LoVo (cell line): ENCODE measurements around the gene ARL6IP1.

Experiments used
- DNase-seq: peaks from one replicate; pipeline ENCODE4 v3.0.0-alpha.2; 2016; ENCODE audit warnings: low spot score

The ARL6IP1 gene

DNA sequence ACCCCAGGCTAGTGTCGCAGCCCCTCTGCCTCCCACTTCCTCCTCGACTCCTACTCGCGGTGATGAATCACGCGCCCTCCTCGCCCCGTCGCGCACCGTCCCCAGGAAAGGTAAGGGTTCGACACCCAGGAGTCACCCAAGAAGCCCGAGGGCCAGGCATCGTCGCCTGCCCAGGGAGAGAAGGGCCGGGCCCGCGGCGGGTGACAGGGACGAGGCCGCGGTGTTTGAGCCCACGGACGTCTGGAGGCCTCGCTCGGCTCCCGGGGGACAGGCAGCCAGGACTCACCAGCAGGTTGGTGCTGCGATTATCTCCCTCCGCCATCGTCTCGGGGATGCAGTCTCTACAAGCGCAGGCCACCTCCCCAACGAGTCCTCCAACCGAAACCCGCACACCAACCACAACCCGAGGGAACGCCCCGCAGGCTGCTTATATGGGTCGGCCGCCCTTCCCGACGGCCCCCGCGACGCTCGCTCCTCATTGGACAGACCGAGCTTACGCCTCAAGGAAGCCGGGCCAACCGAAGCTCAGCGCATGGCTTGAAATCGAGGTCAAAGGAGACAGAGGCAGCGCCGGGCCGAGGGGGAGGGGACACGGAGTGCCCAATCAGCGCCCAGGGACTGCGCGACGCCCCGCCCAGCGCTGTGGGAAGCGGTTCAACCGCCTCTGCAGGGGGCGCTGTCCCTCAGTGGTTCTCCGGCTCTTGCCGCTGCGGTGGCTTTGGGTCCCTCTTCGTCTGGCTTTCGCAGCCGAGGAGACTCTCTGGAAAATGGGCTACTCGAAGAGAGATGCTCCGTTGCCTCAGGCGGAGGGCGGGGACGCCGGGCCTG lies at the start of gene ARL6IP1:
ARL6IP1 (minus strand) TSS at position 405 of the 828 bp plus-strand sequence; CDS start at position 322, 83 bp downstream.
- peak; percentile 99 for DNase-seq

- DNase-seq, result no peak
Observed at GRCh38 chr16:18846416-18846815, 45.1 kb upstream of the ARL6IP1 start.

DNA sequence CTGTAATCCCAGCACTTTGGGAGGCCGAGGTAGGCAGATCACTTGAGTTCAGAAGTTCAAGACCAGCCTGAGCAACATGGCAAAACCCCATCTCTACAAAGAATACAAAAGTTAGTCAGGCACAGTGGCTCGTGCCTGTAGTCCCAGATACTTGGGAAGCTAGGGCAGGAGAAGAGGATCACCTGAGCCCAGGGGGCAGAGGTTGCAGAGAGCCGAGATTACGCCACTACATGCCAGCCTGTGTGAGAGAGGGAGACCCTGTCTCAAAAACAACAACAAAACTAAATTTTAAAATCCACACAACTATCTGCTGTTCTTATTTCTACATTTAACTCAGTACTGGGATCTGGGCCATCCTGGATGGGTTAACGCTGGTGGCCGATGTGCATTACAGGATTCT lies 41.2 kb upstream of the ARL6IP1 start:
- DNase-seq, result no peak

- no peak for DNase-seq
Observed at GRCh38 chr16:18841833-18842525, 40.6 kb upstream of the ARL6IP1 start.

DNA sequence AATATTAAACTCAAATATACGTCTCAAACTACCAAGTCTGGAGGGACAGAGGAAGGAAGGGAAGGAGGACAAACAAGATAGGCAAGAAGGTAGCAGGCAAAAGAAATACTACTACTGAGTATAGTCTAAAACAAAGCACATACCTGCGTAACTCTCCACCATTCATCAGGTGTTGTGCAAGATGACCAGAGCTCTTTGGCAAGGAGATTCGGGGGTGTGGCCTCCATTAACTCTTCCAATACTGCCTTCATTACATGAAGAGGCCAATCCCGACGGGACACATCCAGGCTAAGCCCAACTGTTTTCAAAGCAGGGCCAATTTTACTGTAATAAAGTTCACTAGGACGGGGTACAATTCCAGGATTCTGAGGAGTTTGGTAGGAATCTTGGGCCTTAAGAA lies 38.2 kb upstream of the ARL6IP1 start:
- no peak for DNase-seq

GRCh38 chr16:18836702-18837101 lies 35.4 kb upstream of the ARL6IP1 start:
- no peak for DNase-seq

GRCh38 chr16:18834864-18835263 lies 33.5 kb upstream of the ARL6IP1 start:
- DNase-seq, result no peak

- no peak for DNase-seq
Observed at GRCh38 chr16:18833707-18834505, 32.6 kb upstream of the ARL6IP1 start.

GRCh38 chr16:18832613-18833012 lies 31.3 kb upstream of the ARL6IP1 start:
- no peak for DNase-seq

DNA sequence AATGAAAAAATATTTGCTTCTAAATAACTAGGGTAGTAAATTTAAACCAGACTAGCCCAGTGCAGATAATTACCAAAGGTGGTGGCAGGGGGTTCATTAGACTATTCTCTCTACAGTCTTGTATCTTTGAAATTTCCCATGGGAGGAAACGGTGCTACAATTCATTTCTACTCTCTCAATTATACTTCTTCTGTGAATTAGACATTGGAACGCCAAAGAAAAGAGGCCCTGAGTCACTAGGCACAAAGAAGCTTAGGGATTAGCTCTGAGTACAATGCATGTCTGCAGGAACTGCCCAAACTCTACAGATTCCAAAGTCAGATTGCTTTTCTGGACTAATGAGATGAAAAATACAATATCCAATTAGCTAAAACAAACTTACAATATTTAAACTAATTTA lies 30.7 kb upstream of the ARL6IP1 start:
- no peak for DNase-seq

DNA sequence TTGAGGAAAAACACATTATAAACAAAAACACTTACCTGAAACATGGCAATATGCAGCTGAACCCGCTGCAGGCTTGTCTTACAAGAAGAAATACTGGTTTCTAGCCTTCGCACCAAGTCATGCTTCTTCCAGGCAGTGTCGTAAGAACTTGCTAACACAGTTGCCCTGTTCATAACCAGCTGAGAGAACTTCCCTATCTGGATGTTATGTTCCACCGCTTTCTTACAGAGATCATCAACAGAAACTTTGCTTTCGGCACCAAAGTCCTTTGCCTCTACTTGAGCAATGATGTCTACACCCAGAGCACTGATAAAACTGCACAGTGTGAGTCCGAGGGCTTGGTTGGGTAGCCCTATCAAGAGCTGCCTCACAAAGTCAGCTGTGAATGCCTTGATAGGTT lies 27.9 kb upstream of the ARL6IP1 start:
- DNase-seq, result no peak

- no peak for DNase-seq
Observed at GRCh38 chr16:18827890-18828289, 26.5 kb upstream of the ARL6IP1 start.

- DNase-seq, result no peak
Observed at GRCh38 chr16:18816286-18816685, 14.9 kb upstream of the ARL6IP1 start.

DNA sequence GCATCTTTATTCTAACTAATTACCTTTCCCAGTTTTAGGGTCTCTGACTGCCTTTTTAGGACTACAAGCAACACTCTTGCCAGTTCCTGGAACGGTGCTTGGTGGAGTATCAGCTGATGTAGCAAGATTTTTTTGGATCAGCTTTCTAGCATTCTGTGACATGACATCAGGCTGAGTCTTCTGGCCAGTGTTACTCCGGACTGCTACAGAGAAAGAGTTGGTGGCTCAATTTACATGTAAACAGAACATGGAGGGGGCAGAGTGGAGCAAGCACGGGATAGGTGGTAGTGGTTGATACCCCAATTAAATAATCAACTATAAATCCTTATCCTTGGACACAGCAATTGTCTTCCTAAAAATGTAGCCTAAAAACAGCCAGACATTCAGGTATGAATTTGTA lies 10.6 kb upstream of the ARL6IP1 start:
- DNase-seq, result no peak

DNA sequence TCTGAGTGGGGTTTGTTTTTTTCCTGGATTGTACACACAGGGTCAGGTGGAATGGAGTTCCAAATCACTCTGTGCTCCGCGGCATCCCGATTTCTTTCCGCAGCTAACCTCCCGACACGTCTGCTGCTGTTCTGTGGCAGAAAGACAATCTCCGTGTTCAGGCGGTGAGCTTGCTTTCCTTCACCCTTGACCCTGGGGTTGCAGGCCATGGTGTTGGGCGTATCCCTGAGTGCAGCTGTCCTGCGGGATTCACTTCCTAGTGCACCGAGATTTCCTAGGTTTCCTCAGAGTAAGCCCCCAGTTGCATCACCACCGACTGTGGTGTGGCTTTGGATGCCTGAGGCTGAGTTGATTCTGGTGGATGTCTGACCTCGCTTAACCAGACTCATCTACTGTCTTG lies 7.8 kb upstream of the ARL6IP1 start:
- DNase-seq, result no peak

- DNase-seq, result no peak
Observed at GRCh38 chr16:18805257-18805773, 4.0 kb upstream of the ARL6IP1 start.

- no peak for DNase-seq
Observed at GRCh38 chr16:18804540-18804939, 3.2 kb upstream of the ARL6IP1 start.

GRCh38 chr16:18803569-18804462 lies 2.5 kb upstream of the ARL6IP1 start:
- DNase-seq, result no peak

DNA sequence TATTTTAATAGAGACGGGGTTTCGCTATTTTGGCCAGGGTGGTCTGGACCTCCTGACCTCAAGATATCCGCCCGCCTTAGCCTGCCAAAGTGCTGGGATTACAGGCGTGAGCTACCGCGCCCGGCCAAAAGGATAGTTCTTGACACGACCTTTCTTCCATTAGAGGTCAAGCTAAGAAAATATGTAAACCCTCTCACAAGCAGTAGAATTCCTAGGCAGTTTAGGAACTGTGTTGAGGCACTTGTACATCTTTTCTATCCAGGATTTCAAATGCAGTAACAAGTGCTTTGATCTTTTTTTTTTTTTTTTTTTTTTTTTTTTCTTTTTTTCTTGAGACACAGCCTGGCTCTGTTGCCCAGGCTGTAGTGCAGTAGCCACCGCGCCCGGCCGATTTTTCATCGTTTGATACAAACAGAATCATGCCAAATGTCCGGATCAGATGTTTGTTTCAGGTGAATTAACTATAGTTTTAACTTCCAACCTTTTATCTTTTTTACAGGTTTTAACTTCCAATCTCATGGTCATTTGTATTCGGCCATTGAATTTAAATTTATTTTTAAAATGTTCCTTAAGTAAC lies 1.5 kb upstream of the ARL6IP1 start:
- no peak for DNase-seq

DNA sequence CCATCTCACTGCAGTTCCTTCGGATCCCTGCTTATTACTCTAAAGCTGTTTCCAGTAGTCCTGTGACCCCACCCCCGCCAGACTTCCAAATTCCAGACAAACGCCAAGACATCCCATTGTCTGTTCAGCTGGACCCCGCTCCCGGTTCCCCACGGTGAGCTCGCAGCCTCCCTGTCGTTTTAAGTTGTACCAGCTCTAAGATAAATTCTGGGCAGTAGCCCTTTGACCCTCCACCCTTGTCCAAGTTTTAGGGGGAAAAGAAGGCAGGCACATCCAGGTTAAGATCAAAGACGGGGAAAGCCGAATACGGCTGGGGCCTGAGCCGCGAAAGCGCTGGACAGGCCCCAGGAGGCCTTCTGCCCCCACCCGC lies 589 bp downstream of the ARL6IP1 start:
- DNase-seq, result no peak

DNA sequence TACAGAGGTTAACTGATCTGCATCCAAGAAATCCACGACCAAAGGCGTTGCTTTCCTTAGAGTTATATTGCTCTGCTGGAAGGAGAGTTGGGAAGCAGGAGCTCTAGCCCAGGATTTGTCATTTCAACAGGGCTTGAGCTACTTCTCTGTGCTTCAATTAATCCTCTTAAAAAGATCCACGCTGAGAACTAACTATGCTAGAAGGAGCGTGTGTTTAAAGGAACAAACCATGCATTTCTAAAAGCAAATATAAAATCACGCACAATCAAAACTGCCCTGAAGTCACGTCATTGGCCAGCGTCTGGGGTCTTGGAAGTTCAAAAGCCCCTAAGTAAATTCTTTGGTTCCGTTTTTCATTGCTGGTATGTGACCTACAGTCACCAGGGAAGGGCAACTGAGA lies 1.1 kb downstream of the ARL6IP1 start:
- DNase-seq, result no peak
